Panc1 (cell line): Measurements from ENCODE around the gene NECTIN1. TPM values are rescaled to one million over a fixed set of nuclear protein-coding genes. Genes with fewer than 3 reads are reported as not detected.
A peak's percentile ranks its signal among the peaks of the same experiment; 100 is the strongest.

Experiments
- ATAC-seq: fragments of 200-7000 bp; cut with Tn5 transposase; 2 replicates; pipeline ENCODE4 v1.9.1; 2020; ENCODE audit warnings: mild to moderate bottlenecking, moderate library complexity
- BruUV-seq: library from RNA; stranded (reverse); fragments of 400-500 nt; replicated peaks from 2 replicates; lab custom pipeline; 2021; lab: Mats Ljungman, UMichigan
- CTCF ChIA-PET: fragments of 300-600 bp; sonication (Branson Sonifier 250); formaldehyde crosslinking; loops from one replicate; lab custom pipeline; 2022; ENCODE audit warnings: antibody characterized with exemption; lab: Charles Lee
- POLR2A ChIA-PET: fragments of 300-600 bp; sonication (Branson Sonifier 250); formaldehyde crosslinking; loops from one replicate; lab custom pipeline; 2022; ENCODE audit warnings: antibody characterized with exemption; lab: Charles Lee
- DNase-seq: peaks from one replicate; pipeline ENCODE4 v3.0.0-alpha.2; 2010; ENCODE audit warnings: low read depth, low spot score
- H3K27ac ChIP-seq: 2 replicates; pipeline ENCODE4 v1.5.1; 2011; ENCODE audit warnings: mild to moderate bottlenecking, low read length, inconsistent platforms
- H3K27me3 ChIP-seq: fragments of 200-500 bp; sonication (Bioruptor generic); 2 replicates; pipeline ENCODE4 v1.6.0; 2014; ENCODE audit warnings: low read length, inconsistent platforms; ENCODE audit not compliant: control insufficient read depth, insufficient read depth
- H3K36me3 ChIP-seq: fragments of 200-500 bp; sonication (Bioruptor generic); 2 replicates; pipeline ENCODE4 v1.5.1; 2014; ENCODE audit warnings: inconsistent platforms, mild to moderate bottlenecking, low read length, moderate library complexity; ENCODE audit not compliant: control insufficient read depth, insufficient read depth
- H3K4me1 ChIP-seq: 2 replicates; pipeline ENCODE4 v1.5.1; 2011; ENCODE audit warnings: inconsistent platforms, mild to moderate bottlenecking, low read length, moderate library complexity; ENCODE audit not compliant: control insufficient read depth, insufficient read depth
- H3K4me3 ChIP-seq, 2 experiments: 2 replicates each; pipeline ENCODE4 v1.5.1; 2011 to 2012; ENCODE audit warnings: low read depth in 2 of 2, low read length in 2 of 2, mild to moderate bottlenecking in 2 of 2, inconsistent platforms in 1 of 2, moderate library complexity in 1 of 2
- H3K9me3 ChIP-seq: fragments of 200-500 bp; sonication (Bioruptor generic); 2 replicates; pipeline ENCODE4 v1.5.1; 2014; ENCODE audit warnings: low read depth, mild to moderate bottlenecking, inconsistent platforms, low read length, moderate library complexity; ENCODE audit not compliant: control insufficient read depth, insufficient read depth
- CTCF ChIP-seq: fragments of 450-650 bp; IDR thresholded peaks from 2 replicates; pipeline ENCODE4 v1.5.1; 2017; ENCODE audit warnings: mild to moderate bottlenecking
- POLR2AphosphoS5 ChIP-seq: IDR thresholded peaks from 2 replicates; pipeline ENCODE4 v1.6.1; 2012; ENCODE audit warnings: mild to moderate bottlenecking, low read depth, low read length, moderate library complexity
- REST ChIP-seq, 2 experiments: IDR thresholded peaks; 2 replicates each; pipeline ENCODE4 v1.6.1; 2011 to 2012; ENCODE audit warnings: low read depth in 2 of 2, control low read depth in 1 of 2, low read length in 1 of 2, mild to moderate bottlenecking in 1 of 2, moderate library complexity in 1 of 2; ENCODE audit not compliant: insufficient read depth in 1 of 2
- SIN3A ChIP-seq: IDR thresholded peaks from 2 replicates; pipeline ENCODE4 v1.6.1; 2012; ENCODE audit warnings: low read depth, mild to moderate bottlenecking, low read length, moderate library complexity, borderline replicate concordance; ENCODE audit not compliant: insufficient read depth
- TCF7L2 ChIP-seq: IDR thresholded peaks from 2 replicates; pipeline ENCODE4 v1.6.1; 2011; ENCODE audit warnings: mild to moderate bottlenecking, low read depth, low read length, inconsistent platforms
- in situ Hi-C: cut with HindIII; loops from 2 replicates; pipeline ENCODE4 v1.10.0; 2016; ENCODE audit warnings: low sequenced_read_pairs, low pct_unique_long_range_greater_than_20kb
- intact Hi-C: fragments of 100-400 bp; cut with micrococcal nuclease; formaldehyde crosslinking; loops from one replicate; pipeline ENCODE4 v1.10.0; 2022; ENCODE audit not compliant: unreplicated experiment
- total RNA-seq: library from RNA; stranded (reverse); gene quantifications from one replicate; pipeline ENCODE4 v1.2.1, GENCODE V29; 2021; ENCODE audit not compliant: unreplicated experiment

Gene NECTIN1
- total RNA-seq, 1 experiment from 2014 or later, result 14.6 TPM

- no peak overlapping the region for H3K4me3 ChIP-seq
- intact Hi-C loops (no loop called here), in situ Hi-C loops (no loop called here)
- DNase-seq, result no peak
- ChIA-PET POLR2A (no interaction called here), CTCF (interaction anchor here (0.7 to 1.5 kb wide), 2 partner anchors 339 to 435 kb away, joined by 3 to 5 read pairs; no protein-coding TSS in a partner anchor)
- BruUV-seq, result no TSS peak
- TF ChIP-seq POLR2AphosphoS5, result no peak
- TF ChIP-seq SIN3A, result no peak
- no peak overlapping the region for H3K27ac ChIP-seq
- no peaks in the 10 kb centered on the region for H3K36me3 ChIP-seq
- H3K4me1 ChIP-seq, result no peaks in the 10 kb centered on the region
- H3K27me3 ChIP-seq, result no peaks in the 10 kb centered on the region
- peak; percentile 26; the same call in 1 of the 2 replicates for ATAC-seq
- H3K9me3 ChIP-seq, result no peaks in the 10 kb centered on the region; the same call in 1 of the 2 replicates
These were observed 55.8 kb downstream of the NECTIN1 start for GRCh38 chr11:119673052-119673758.

GRCh38 chr11:119672597-119672996 is 56.4 kb downstream of the NECTIN1 start:
- POLR2A ChIA-PET, result no interaction called here
- no TSS peak for BruUV-seq
- H3K4me1 ChIP-seq, result no peaks in the 10 kb centered on the region
- CTCF ChIA-PET, result no interaction called here
- no peak overlapping the region for H3K4me3 ChIP-seq
- intact Hi-C loops, result no loop called here
- H3K9me3 ChIP-seq, result no peaks in the 10 kb centered on the region; the same call in 1 of the 2 replicates
- in situ Hi-C loops, result no loop called here
- H3K27ac ChIP-seq, result no peak overlapping the region
- no peak for TF ChIP-seq CTCF
- TF ChIP-seq TCF7L2, result no peak
- TF ChIP-seq POLR2AphosphoS5, result no peak
- TF ChIP-seq REST (IDR thresholded peaks at IDR 0.05; ENCODE audit: insufficient read depth in 1 of 2, low read depth in 2 of 2, low read length in 1 of 2), result no peak
- no peak for TF ChIP-seq SIN3A
- DNase-seq, result no peak
- no peaks in the 10 kb centered on the region for H3K36me3 ChIP-seq
- no peak for ATAC-seq
- no peaks in the 10 kb centered on the region for H3K27me3 ChIP-seq

GRCh38 chr11:119671561-119672015 is 57.4 kb downstream of the NECTIN1 start:
- Histone ChIP-seq H3K27ac (no peak overlapping the region), H3K27me3 (no peaks in the 10 kb centered on the region), H3K9me3 (no peaks in the 10 kb centered on the region), H3K4me3 (no peak overlapping the region), H3K4me1 (no peaks in the 10 kb centered on the region), H3K36me3 (no peaks in the 10 kb centered on the region)
- TF ChIP-seq REST (IDR thresholded peaks at IDR 0.05; ENCODE audit: insufficient read depth in 1 of 2, low read depth in 2 of 2, low read length in 1 of 2), result no peak
- no peak for TF ChIP-seq TCF7L2
- no peak for TF ChIP-seq CTCF
- TF ChIP-seq SIN3A, result no peak
- no peak for TF ChIP-seq POLR2AphosphoS5
- ChIA-PET CTCF (no interaction called here), POLR2A (no interaction called here)
- ATAC-seq, result no peak
- DNase-seq, result no peak
- in situ Hi-C loops (no loop called here), intact Hi-C loops (no loop called here)
- BruUV-seq, result no TSS peak
